Astrocyte (in vitro differentiated cells and primary cell): ENCODE data around the gene ETV3. TPM values are rescaled to one million over a fixed set of nuclear protein-coding genes. Genes with fewer than 3 reads are reported as not detected.

ENCODE experiments used
- DNase-seq: peaks from one replicate; pipeline ENCODE4 v3.0.0-alpha.2; 2010; ENCODE audit warnings: low read depth
- FAIRE-seq: peaks from 2 replicates; lab custom pipeline; 2011; peaks lifted over from hg19 to GRCh38; lab: Jason Lieb, UNC
- H2AFZ ChIP-seq: 2 replicates; pipeline ENCODE4 v1.6.0; 2012; ENCODE audit warnings: low read depth, low read length, inconsistent platforms
- H3K27ac ChIP-seq: 2 replicates; pipeline ENCODE4 v1.5.1; 2011; ENCODE audit warnings: low read depth, low read length, inconsistent platforms
- H3K27me3 ChIP-seq: 2 replicates; pipeline ENCODE4 v1.6.0; 2011; ENCODE audit warnings: low read length, inconsistent platforms; ENCODE audit not compliant: insufficient read depth
- H3K36me3 ChIP-seq: 2 replicates; pipeline ENCODE4 v1.5.1; 2011; ENCODE audit warnings: low read length, inconsistent platforms; ENCODE audit not compliant: insufficient read depth
- H3K4me1 ChIP-seq: 2 replicates; pipeline ENCODE4 v1.5.1; 2011; ENCODE audit warnings: low read length, inconsistent platforms; ENCODE audit not compliant: insufficient read depth
- H3K4me2 ChIP-seq: 2 replicates; pipeline ENCODE4 v1.6.0; 2012; ENCODE audit warnings: low read length, inconsistent platforms
- H3K4me3 ChIP-seq: 2 replicates; pipeline ENCODE4 v1.5.1; 2011; ENCODE audit warnings: low read depth, mild to moderate bottlenecking, low read length, inconsistent platforms; ENCODE audit not compliant: insufficient read depth
- H3K79me2 ChIP-seq: 2 replicates; pipeline ENCODE4 v1.6.0; 2012; ENCODE audit warnings: mild to moderate bottlenecking, low read length, inconsistent platforms; ENCODE audit not compliant: insufficient read depth
- H3K9ac ChIP-seq: 2 replicates; pipeline ENCODE4 v1.6.0; 2012; ENCODE audit warnings: mild to moderate bottlenecking, low read length, inconsistent platforms
- H3K9me3 ChIP-seq: 2 replicates; pipeline ENCODE4 v1.5.1; 2012; ENCODE audit warnings: low read depth, mild to moderate bottlenecking, low read length, inconsistent platforms; ENCODE audit not compliant: insufficient read depth
- H4K20me1 ChIP-seq: 2 replicates; pipeline ENCODE4 v1.6.0; 2012; ENCODE audit warnings: low read length, inconsistent platforms; ENCODE audit not compliant: insufficient read depth
- H3K27ac Mint-ChIP-seq: one replicate; pipeline ENCODE4 v1.8.0; 2021; ENCODE audit warnings: mild to moderate bottlenecking, mixed read lengths; ENCODE audit not compliant: unreplicated experiment
- H3K27me3 Mint-ChIP-seq: one replicate; pipeline ENCODE4 v1.8.0; 2021; ENCODE audit warnings: low read depth, mixed read lengths; ENCODE audit not compliant: unreplicated experiment
- H3K36me3 Mint-ChIP-seq: one replicate; pipeline ENCODE4 v1.8.0; 2021; ENCODE audit warnings: low read depth, mixed read lengths; ENCODE audit not compliant: unreplicated experiment
- H3K4me1 Mint-ChIP-seq: one replicate; pipeline ENCODE4 v1.8.0; 2021; ENCODE audit warnings: low read depth, mixed read lengths; ENCODE audit not compliant: unreplicated experiment
- H3K4me3 Mint-ChIP-seq: one replicate; pipeline ENCODE4 v1.8.0; 2021; ENCODE audit warnings: mild to moderate bottlenecking, moderate library complexity, mixed read lengths; ENCODE audit not compliant: unreplicated experiment
- H3K9me3 Mint-ChIP-seq: one replicate; pipeline ENCODE4 v1.8.0; 2021; ENCODE audit warnings: mild to moderate bottlenecking, mixed read lengths; ENCODE audit not compliant: unreplicated experiment
- CTCF ChIP-seq: IDR thresholded peaks from 2 replicates; pipeline ENCODE4 v1.5.1; 2011; ENCODE audit warnings: low read depth, mild to moderate bottlenecking, inconsistent platforms, low read length, moderate library complexity; ENCODE audit not compliant: insufficient read depth
- EZH2 ChIP-seq: IDR thresholded peaks from 2 replicates; pipeline ENCODE4 v1.6.1; 2012; ENCODE audit warnings: mild to moderate bottlenecking, low read length, inconsistent platforms; ENCODE audit not compliant: insufficient read depth
- total RNA-seq: library from RNA; stranded (reverse); gene quantifications from 2 replicates; pipeline ENCODE4 v1.2.1, GENCODE V29; 2021

The ETV3 gene
- total RNA-seq, 1 donor from 2014 or later, result 37.5 TPM

DNA sequence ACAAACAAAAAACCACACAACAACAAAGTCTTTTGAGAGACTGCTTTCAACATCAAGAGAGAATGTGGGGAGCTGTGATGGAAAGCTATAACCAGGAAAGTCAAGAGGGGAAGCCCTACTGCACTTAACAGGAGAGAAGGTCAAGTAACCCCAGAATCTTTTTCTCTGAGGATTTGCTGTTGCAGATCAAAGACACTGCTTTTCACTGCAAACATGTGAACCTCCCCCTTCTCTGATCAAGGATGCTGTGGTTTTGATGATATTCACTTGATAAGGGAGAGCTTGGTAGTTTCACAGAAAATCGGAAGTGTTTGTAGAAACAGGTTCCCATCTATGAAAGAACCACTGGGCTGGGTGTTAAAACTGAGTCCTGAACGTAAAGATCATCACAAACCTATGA lies 4.8 kb downstream of the ETV3 start:
- FAIRE-seq (no peak), DNase-seq (no peak)
- H4K20me1 ChIP-seq, result peaks cover 56% of the 10 kb centered on the region
- no peaks in the 10 kb centered on the region for H3K9me3 ChIP-seq
- TF ChIP-seq EZH2 (no peak), CTCF (no peak)
- peaks cover 62% of the 10 kb centered on the region for H3K79me2 ChIP-seq
- no peaks in the 10 kb centered on the region for H3K27me3 ChIP-seq
- no peak overlapping the region for H2AFZ ChIP-seq
- no peak overlapping the region for H3K27ac ChIP-seq
- H3K4me2 ChIP-seq, result no peak overlapping the region
- H3K9me3 Mint-ChIP-seq, result no peaks in the 10 kb centered on the region
- no peak overlapping the region for H3K9ac ChIP-seq
- peaks cover 61% of the 10 kb centered on the region for H3K36me3 ChIP-seq
- no peak overlapping the region for H3K4me3 Mint-ChIP-seq
- H3K4me3 ChIP-seq, result no peak overlapping the region
- H3K4me1 Mint-ChIP-seq, result peaks cover 39% of the 10 kb centered on the region
- H3K27me3 Mint-ChIP-seq, result no peaks in the 10 kb centered on the region
- peak overlapping the region; percentile 63 for H3K27ac Mint-ChIP-seq
- H3K4me1 ChIP-seq, result peaks cover 10% of the 10 kb centered on the region
- peaks cover 26% of the 10 kb centered on the region for H3K36me3 Mint-ChIP-seq

- Mint-ChIP-seq H3K9me3 (no peaks in the 10 kb centered on the region), H3K27me3 (no peaks in the 10 kb centered on the region), H3K4me3 (no peak overlapping the region), H3K4me1 (peaks cover 39% of the 10 kb centered on the region), H3K27ac (no peak overlapping the region), H3K36me3 (peaks cover 33% of the 10 kb centered on the region)
- H3K4me3 ChIP-seq, result no peak overlapping the region
- H2AFZ ChIP-seq, result no peak overlapping the region
- no peak overlapping the region for H3K9ac ChIP-seq
- H4K20me1 ChIP-seq, result peaks cover 59% of the 10 kb centered on the region
- no peak for DNase-seq
- peaks cover 10% of the 10 kb centered on the region for H3K4me1 ChIP-seq
- no peak overlapping the region for H3K4me2 ChIP-seq
- H3K27ac ChIP-seq, result no peak overlapping the region
- H3K9me3 ChIP-seq, result no peaks in the 10 kb centered on the region
- H3K36me3 ChIP-seq, result peaks cover 68% of the 10 kb centered on the region
- H3K27me3 ChIP-seq, result no peaks in the 10 kb centered on the region
- peaks cover 63% of the 10 kb centered on the region for H3K79me2 ChIP-seq
- no peak for FAIRE-seq
- no peak for TF ChIP-seq CTCF
- TF ChIP-seq EZH2, result no peak
These were observed 5.5 kb downstream of the ETV3 start for GRCh38 chr1:157132616-157133167.

DNA sequence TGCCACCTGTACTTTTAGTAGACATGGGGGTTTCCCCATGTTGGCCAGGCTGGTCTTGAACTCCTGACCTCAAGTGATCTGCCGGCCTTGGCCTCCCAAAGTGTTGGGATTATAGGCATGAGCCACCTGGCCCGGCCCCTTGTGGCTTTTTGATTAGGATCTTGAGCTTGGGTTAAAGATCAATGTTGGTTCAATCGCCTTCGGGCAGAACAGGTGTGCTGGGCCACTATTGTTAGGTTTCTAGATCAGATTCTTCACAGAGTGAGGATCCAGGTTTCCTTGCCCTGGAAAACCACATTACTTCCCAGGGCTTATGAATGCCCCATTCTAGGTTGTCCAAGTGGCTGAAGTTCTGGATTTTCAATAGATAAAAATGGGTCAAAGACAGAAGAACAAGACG lies 6.1 kb downstream of the ETV3 start:
- Mint-ChIP-seq H3K9me3 (no peaks in the 10 kb centered on the region), H3K27ac (no peak overlapping the region), H3K4me3 (no peak overlapping the region), H3K4me1 (peaks cover 41% of the 10 kb centered on the region), H3K27me3 (no peaks in the 10 kb centered on the region), H3K36me3 (peaks cover 33% of the 10 kb centered on the region)
- Histone ChIP-seq H3K27me3 (no peaks in the 10 kb centered on the region), H2AFZ (no peak overlapping the region), H3K9me3 (no peaks in the 10 kb centered on the region), H3K4me3 (no peak overlapping the region), H3K79me2 (peaks cover 58% of the 10 kb centered on the region), H3K4me1 (peaks cover 9% of the 10 kb centered on the region), H4K20me1 (peaks cover 53% of the 10 kb centered on the region), H3K4me2 (no peak overlapping the region), H3K9ac (no peak overlapping the region), H3K27ac (no peak overlapping the region), H3K36me3 (peaks cover 69% of the 10 kb centered on the region)
- no peak for FAIRE-seq
- TF ChIP-seq EZH2 (no peak), CTCF (no peak)
- DNase-seq, result no peak
